ENCODE results near the gene RHBDL1.
A peak's percentile ranks its signal among the peaks of the same experiment; 100 is the strongest.
"Not testable (repeated sequence)": the region's sequence is repeated elsewhere in the genome, so short reads cannot be mapped to it uniquely, and the experiment has no call there.

Gene RHBDL1

GRCh38 chr16:686459-687260 is 11.2 kb downstream of the RHBDL1 start:
- DNase-seq (ENCODE audit: low spot score), result no peak

- DNase-seq (ENCODE audit: low spot score), result no peak
These were observed 12.0 kb downstream of the RHBDL1 start for GRCh38 chr16:687499-687898.

DNA sequence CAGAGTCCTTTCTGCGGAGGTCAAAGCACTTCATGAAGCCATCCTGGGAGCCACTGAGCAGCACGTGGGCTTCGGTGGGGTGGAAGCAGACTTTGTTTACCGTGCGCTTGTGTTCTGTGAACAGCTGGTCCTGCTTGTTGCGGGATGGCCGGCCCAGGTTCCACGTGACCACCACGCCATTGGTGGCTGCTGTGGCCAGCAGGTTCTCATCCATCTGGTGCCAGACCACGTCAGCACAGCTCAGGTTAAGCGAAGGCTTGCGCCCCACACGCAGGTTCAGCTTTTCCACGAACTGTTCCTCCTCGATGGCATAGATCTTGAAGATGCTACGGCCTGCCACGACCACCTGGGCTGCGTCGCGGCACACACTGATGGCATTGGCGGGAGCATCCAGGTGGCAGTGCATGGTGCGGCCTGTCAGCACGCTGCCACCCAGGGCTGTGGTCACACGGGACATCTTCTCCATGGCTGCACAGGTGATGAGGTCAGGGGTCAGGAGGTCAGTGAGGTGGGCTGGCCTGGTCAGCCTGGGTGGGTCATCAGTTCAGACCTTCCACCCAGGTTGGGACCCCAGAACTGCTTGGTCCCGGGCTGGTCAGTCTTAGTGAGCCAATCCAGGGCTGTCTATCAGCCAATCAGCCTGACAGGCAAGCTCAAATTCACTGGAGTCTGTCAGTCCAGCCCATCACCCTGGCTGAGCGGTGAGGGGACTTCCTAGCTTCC is 13.9 kb downstream of the RHBDL1 start:
- DNase-seq (ENCODE audit: low spot score), result no peak

DNA sequence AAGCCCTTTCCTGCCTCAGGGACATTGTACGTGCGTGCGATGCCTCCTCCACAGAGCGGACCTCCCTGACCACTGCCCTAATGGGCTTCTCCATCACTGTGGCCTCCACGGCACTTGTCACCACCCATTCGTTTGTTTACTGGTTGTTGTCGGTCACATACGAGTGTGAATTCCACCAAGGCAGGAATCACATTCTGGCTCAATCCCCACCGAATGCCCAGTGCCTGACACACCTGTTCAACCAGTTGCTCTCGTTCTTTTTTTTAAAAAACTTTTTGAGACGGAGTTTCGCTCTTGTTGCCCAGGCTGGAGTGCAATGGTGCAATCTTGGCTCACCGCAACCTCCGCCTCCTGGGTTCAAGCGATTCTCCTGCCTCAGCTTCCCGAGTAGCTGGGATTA is 15.8 kb downstream of the RHBDL1 start:
- not testable (repeated sequence) for DNase-seq (ENCODE audit: low spot score)

DNA sequence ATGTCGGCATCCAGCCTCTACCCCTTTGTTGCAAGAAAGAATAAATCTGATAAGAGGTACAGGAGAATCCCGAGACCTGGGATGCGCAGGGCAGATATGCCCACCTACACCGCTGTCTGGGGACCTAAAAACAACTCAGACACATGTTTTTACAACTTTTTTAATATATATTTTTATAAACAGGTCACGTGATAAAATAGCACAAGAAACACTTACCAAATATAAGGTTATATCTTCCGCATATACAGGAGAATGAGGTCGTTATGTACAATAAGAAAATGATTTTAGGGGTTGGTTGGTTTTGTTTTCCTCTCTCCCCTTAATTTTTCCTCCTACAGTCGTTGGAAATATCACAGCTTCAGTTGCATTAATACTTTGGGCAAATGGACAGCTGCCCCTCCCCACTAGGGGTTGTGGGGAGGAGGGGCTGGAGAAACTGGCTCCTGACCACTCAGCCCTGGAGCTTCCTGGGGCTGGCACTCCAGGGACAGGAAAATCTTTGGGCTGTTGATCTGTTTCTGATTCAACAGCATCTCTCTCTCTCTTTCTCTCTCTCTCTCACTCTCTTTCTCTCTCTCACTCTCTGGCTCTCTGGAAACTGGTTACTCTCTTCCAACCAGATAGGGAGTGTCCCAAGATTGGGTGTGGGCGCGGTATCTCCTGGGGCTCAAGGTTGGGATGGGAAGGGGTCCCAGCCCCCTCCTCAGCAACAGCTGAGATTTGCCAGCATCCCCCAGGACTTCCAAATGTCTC is 17.1 kb downstream of the RHBDL1 start:
- no peak for DNase-seq (ENCODE audit: low spot score)

DNA sequence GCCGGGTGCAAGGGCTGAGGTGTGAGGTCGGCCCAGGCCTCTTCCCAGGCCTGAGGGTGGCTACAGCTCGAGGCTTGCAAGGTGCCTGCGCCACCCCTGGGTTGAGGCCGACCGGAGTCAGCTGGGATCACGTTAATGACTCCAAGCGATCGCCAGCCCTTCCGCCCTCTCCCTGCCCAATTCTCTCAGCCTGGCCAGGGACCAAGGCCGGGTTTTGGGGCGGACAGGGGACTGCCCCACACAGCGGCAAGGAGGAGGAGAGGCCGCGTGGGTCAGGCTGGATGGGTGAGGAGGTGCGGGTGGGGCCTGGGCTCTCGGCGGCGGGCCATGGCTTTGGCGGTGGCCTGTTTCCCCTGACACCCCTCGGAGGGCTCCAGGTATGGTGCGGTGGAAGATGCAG is 17.9 kb downstream of the RHBDL1 start:
- no peak for DNase-seq (ENCODE audit: low spot score)

DNA sequence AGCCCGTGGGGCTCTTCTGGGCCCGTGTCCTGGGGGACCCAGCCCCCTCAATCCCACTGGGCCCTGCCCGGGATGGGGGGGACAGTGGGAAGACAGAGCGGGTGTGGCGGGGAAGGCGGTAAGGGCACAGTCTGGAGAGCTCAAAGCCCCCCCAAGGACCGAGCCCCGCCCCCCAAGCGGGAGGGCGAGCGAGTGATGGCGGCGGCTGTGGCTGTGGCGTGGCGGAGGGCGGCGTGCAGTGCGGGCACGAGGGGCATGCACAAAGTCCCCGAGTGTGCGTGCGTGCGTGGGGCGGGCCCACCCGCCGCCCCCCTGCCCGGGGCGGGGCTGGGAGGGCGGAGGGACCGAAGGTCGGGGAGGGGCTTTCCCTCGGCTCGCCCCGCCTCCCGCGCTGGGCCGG is 18.3 kb downstream of the RHBDL1 start:
- no peak for DNase-seq (ENCODE audit: low spot score)

DNA sequence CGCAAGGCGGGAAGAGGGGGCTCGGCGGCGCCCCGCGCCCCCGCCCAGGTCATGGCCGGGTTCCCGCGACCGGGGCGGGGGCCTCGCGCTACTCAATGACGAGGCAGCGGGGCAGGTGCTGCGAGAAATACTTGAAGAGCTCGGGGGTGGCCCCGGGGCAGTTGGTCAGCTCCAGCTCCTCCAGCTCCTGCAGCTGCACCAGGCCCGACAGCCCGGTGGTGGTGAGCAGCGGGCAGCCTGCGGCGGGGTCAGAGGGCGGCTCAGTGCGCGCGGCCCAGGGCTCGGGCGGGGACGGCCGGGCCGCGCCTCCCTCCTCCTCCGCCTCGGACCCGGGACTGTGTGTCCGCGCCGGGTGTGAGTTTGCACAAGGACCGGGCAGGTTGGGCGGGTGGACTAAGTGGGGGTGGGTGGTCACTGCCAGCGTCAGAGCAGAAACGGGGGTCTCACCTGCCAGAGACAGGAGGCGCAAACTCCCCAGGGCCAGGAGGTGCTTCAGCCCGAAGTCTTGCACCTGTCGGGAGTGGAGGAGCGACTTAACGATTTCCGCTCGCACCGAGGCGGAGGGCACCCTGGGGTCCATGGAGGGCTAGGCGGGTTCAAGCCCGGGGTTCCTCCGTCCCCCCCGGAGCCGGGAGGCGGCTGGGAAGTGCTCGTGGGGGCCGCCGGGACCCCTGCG is 18.9 kb downstream of the RHBDL1 start:
- DNase-seq (ENCODE audit: low spot score), result no peak

DNA sequence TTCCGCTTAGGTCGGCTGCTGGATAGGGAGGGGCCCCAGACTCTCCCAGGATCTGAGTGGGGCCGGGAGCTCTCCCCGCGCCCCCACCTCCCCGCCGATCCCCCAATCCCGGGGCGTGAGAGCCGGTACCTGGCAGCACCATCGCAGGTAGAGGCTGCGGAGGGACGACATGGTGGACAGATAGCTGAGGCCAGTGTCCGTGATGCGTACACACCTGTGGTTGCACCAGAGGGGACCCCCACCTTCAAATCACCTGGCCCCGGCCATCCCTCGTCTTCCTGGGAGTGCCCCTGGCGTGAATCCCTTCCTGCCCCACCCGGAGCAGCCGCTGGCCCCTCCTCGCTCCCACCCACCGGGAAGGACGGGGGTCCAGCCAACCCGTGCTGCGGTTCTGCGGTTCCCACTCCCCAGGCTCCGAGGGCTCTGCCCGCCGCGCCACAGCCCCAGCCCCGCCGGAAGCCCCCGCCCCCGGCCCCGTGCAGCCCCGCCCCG is 19.4 kb downstream of the RHBDL1 start:
- no peak for DNase-seq (ENCODE audit: low spot score)

GRCh38 chr16:695355-696089 is 20.1 kb downstream of the RHBDL1 start:
- DNase-seq (ENCODE audit: low spot score), result peak; percentile 90

DNA sequence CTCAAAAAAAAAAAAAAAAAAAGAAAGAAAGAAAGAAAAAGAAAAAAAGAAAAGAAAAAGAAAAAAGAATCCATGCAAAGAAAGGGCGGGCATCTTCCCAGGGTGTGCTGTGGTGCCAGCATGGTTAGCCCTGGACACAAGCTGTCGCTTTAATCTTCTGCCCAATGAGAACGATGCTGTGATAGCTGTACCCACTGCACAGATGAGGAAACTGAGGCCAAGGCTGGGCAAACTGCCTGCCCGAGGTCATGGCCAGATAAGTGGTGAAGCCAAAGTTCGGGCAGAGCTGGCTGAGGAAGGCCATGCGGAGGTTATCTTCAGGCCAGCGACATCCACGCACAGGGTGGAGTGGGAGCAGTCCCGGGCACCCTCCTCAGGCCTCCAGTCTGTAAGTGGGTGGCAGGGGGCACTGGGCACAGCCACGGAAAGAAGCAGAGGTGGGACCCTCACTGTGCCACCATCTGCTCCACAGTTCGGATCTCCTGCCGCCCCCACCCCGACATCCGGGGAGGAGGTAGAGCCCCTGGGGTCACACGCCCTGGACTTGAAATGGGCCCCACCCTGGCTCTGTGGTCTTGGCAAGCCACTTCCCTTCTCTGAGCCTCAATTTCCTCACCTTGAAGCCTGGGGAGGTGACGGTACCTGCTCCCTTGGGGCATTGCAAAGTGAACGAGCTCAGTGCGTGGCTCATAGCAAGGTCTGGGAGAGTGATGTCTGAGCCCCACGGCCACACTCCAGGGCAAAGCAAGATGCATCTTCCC is 23.6 kb downstream of the RHBDL1 start:
- no peak for DNase-seq (ENCODE audit: low spot score)

DNA sequence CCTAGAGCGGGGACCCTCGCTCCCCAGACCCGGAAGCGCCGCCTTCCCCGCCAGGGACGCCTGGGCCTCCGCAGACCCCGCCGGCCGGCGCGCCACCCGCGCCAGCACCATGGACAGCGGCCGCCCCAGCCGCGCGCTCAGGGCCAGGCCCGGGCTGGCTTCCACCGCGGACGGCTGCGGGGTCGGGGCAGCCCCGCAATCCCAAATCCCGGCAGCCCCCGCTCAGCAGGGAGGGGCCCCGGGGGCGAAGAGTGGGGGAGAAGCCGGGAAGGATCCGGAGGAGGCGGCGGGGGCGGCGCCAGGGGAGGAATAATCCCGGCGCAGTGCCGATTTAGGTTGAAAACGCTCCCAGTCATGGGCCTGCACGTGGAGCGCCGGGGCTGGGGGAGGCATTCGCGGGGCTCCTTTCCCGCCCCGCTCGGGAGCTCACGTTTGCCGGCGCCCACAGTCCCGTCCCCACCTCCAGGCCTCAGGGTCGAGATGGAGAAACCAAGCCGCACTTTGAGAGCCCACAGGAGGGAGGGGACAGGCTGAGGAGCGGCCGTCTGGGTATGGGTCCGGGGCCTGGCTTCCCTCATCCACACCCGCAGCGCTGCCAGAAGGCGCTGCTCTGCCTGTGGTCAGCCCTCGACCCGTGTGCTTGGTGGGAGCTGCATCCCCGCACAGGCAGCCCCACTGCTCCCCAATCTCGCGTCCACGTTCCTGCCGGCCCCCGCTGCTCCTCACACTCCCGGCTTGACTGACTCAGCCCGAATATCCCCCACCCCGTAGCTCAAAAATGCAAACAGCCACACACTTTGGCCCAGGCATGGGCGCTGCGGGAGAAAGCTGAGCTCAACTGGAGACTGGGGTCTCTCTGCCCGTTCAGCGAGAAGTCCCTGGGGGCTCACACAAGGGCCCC is 25.5 kb downstream of the RHBDL1 start:
- DNase-seq (ENCODE audit: low spot score), result no peak

DNA sequence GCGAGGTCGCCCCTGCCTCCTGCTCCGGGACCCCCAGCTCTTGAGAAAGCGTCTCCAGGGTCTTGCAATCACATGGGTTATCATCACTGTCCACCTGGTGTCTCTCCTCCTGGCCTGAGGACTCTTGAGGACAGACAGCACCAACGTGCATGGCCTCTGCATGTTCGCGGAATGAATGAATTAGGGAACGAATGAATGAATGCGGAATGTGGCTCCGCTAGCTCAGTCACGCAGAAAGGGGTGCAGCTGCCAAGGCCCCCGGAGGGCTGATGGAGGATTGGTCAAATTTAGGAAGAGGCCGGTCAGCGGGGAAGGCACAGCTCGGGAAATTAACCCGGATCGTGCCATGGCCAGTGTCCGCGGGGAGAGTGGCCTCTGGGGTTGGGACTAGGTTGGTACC is 26.9 kb downstream of the RHBDL1 start:
- DNase-seq (ENCODE audit: low spot score), result no peak

DNA sequence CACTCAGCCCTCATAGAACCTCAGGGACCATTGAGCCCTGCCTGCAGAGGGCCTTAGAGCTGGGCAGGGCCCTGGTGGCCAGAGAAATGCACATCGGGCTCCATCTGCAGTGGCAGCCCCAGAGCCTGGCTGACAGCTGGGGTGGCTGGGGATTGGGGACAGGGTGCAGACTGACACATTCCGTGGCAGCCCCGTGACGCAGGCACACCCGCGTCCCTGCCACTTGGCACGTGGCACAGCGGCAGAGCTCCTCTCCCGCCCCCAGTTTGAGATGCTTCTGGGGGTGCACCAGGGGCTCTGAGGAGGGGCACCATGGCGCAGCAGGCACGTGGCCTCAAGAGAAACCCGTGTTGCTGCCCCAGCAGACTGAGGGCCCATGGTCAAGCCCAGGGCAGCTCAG is 27.9 kb downstream of the RHBDL1 start:
- no peak for DNase-seq (ENCODE audit: low spot score)

DNA sequence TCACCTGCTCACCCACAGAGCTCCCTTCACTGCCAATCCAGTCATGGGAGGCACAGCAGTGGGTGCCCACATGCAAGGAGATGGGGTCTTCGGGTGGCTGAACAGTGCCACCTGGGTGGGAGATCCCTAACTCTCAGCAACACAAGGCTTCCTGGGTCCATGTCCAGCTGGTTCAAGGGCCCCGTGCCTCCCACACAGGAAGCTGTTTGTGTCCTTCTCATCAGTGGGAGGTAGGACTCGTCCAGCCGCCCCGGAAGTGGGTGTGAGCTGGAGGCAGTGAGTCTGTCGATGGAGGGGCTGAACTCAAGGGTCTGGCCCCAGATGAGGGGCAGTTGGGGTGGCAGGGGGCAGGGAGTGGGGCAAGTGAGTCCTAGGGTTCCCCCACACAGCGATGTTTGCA is 28.6 kb downstream of the RHBDL1 start:
- DNase-seq (ENCODE audit: low spot score), result no peak

DNA sequence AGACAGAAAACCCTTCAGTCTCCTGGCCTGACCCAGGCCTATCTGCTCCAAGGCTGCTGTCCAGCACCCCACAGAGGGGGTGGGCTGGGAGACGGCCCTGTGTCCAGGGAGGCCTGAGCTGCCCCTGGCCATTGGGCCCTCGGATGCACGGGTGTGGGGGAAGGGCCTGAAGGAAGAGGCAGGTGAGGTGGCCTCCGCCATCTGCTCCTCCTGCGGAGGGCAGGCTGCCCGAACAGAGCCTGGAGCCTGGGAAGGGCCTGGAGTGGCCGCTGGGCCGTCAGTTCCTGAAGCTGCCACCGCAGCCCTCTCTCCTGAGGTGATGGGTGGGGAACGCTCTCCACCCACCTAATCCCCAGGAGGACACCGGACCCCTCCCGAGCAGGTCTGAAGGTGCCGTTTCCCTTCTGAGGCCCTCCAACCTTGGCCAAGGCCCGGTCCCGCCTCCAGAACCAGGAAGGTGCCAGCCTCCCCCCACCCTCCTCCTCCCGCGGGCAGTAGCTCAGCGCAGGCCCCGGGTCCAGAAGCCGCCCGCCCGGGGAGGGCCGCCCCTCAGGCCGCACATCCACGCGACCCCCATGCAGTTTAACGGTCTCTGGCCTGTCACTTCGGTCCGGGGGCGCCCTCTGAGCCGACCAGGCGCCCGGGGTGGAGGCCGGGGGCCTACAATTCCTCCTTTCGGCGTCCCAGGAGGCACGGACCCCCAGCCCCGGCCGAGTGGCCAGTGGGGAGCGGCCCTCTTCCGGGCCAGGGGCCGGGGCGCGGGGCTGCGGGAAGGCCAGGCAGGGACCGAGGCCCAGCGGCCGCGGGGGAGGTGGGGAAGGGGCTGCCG is 29.3 kb downstream of the RHBDL1 start:
- DNase-seq (ENCODE audit: low spot score), result no peak

DNA sequence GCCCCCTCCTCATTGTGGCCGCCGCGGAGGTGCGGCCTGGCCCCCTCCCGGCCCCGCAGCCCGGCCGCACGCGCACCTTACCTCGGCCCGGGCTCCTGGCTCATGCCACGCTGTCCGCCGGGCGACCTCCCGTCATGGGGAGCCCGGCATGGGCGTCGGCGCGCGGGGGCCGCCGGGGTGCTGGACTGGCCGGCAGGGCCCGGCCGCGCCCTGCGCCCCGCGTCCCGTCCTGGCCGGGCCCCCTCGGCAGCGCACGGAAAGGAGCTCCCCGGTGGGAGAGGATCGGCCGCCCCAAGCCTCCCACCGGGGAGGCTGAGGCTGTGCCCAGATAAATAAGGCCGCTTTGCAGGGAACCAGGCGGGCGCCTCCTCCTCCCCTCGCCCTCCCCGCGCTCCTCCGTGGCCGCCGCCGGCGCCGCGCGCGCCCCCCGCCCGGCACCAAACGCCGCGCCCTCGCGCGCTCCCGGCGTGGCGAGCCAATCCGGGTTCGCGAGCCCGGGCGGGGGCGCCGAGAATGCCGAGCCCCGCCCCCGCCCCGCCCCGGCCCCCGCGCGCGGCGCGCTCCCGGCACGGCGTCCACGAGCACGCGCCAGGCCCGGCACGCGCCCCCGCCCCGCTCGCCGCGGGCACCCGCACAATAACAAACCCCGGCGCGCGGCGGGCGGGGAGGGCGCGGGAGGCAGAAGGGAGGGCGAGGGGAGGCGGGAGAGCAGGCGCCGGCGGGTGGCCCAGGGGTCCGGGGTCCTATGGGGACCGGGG is 30.1 kb downstream of the RHBDL1 start, which contains the start of gene FBXL16:
Gene FBXL16 (minus strand): TSS at position 371 of the 758 bp plus-strand sequence. CDS start 8,396 bp downstream, outside the sequence.
- DNase-seq (ENCODE audit: low spot score), result no peak

All from SW480 (cell line).